Neuronal stem cell (in vitro differentiated cells): ENCODE results near the gene SNX30.

Source experiments
- DNase-seq: peaks from one replicate; pipeline ENCODE4 v3.0.0-alpha.2; 2013; ENCODE audit warnings: low spot score
- H2AFZ ChIP-seq: one replicate; pipeline ENCODE4 v1.6.1; 2013; ENCODE audit warnings: mild to moderate bottlenecking, low read length, inconsistent platforms
- H2AK5ac ChIP-seq: 2 replicates; pipeline ENCODE4 v1.6.1; 2013; ENCODE audit warnings: low read depth, mild to moderate bottlenecking, inconsistent platforms, low read length, moderate library complexity, mixed read lengths
- H2BK120ac ChIP-seq: 2 replicates; pipeline ENCODE4 v1.6.1; 2013; ENCODE audit warnings: low read depth, mild to moderate bottlenecking, inconsistent platforms, low read length, moderate library complexity, mixed read lengths
- H2BK12ac ChIP-seq: one replicate; pipeline ENCODE4 v1.6.1; 2013; ENCODE audit warnings: low read length, inconsistent platforms
- H2BK15ac ChIP-seq: 2 replicates; pipeline ENCODE4 v1.6.1; 2013; ENCODE audit warnings: mild to moderate bottlenecking, low read length, inconsistent platforms, mixed read lengths
- H2BK5ac ChIP-seq: one replicate; pipeline ENCODE4 v1.6.1; 2013; ENCODE audit warnings: inconsistent platforms, mild to moderate bottlenecking, low read length, moderate library complexity
- H3K14ac ChIP-seq: one replicate; pipeline ENCODE4 v1.6.1; 2013; ENCODE audit warnings: low read length, inconsistent platforms
- H3K18ac ChIP-seq: 2 replicates; pipeline ENCODE4 v1.6.1; 2013; ENCODE audit warnings: low read length, inconsistent platforms
- H3K23ac ChIP-seq: 2 replicates; pipeline ENCODE4 v1.6.1; 2013; ENCODE audit warnings: low read depth, mild to moderate bottlenecking, mixed read lengths, low read length, inconsistent platforms; ENCODE audit not compliant: poor library complexity
- H3K27ac ChIP-seq: replicated peaks from 3 replicates; pipeline ENCODE4 v1.5.1; 2013; ENCODE audit warnings: low read length, inconsistent platforms
- H3K27me3 ChIP-seq, 3 experiments: 2 replicates each; pipeline ENCODE4 v1.6.1; 2013; ENCODE audit warnings: low read length in 3 of 3, mild to moderate bottlenecking in 2 of 3, inconsistent platforms in 1 of 3, low read depth in 1 of 3, mixed read lengths in 1 of 3, moderate library complexity in 1 of 3; ENCODE audit not compliant: control insufficient read depth in 3 of 3, insufficient read depth in 3 of 3
- H3K36me3 ChIP-seq, 2 donors: replicated peaks in 1 of 2; 2 replicates each; pipeline ENCODE4 v1.6.1; 2013; ENCODE audit warnings: low read length in 2 of 2; ENCODE audit not compliant: control insufficient read depth in 2 of 2, insufficient read depth in 2 of 2
- H3K4ac ChIP-seq: 2 replicates; pipeline ENCODE4 v1.6.1; 2013; ENCODE audit warnings: inconsistent platforms, mild to moderate bottlenecking, low read length, moderate library complexity
- H3K4me1 ChIP-seq, 2 donors: 1 replicate in 1 of 2; 2 replicates in 1 of 2; pipeline ENCODE4 v1.6.1; 2013; ENCODE audit warnings: low read length in 2 of 2, low read depth in 1 of 2; ENCODE audit not compliant: control insufficient read depth in 2 of 2, insufficient read depth in 1 of 2
- H3K4me2 ChIP-seq: one replicate; pipeline ENCODE4 v1.6.1; 2013; ENCODE audit warnings: mild to moderate bottlenecking, low read length, inconsistent platforms; ENCODE audit not compliant: insufficient read depth, poor library complexity, severe bottlenecking
- H3K4me3 ChIP-seq, 2 donors: 2 replicates each; pipeline ENCODE4 v1.5.1; 2013; ENCODE audit warnings: low read length in 2 of 2, mild to moderate bottlenecking in 2 of 2, inconsistent platforms in 1 of 2, moderate library complexity in 1 of 2
- H3K79me1 ChIP-seq: one replicate; pipeline ENCODE4 v1.6.1; 2013; ENCODE audit warnings: low read depth, mild to moderate bottlenecking, inconsistent platforms, low read length, moderate library complexity
- H3K9ac ChIP-seq: one replicate; pipeline ENCODE4 v1.6.1; 2013; ENCODE audit warnings: mild to moderate bottlenecking, low read depth, low read length, inconsistent platforms; ENCODE audit not compliant: poor library complexity
- H3K9me3 ChIP-seq, 2 donors: replicated peaks in 1 of 2; 2 replicates each; pipeline versions ENCODE3 to v1.6.1; 2013; ENCODE audit warnings: low read length in 2 of 2, mild to moderate bottlenecking in 2 of 2, inconsistent platforms in 1 of 2, low read depth in 1 of 2, mixed read lengths in 1 of 2, moderate library complexity in 1 of 2; ENCODE audit not compliant: control insufficient read depth in 2 of 2, insufficient read depth in 1 of 2
- H4K8ac ChIP-seq: one replicate; pipeline ENCODE4 v1.6.1; 2013; ENCODE audit warnings: low read depth, mild to moderate bottlenecking, inconsistent platforms, low read length, moderate library complexity
- H4K91ac ChIP-seq: one replicate; pipeline ENCODE4 v1.6.1; 2013; ENCODE audit warnings: low read length, low read depth, mild to moderate bottlenecking, inconsistent platforms; ENCODE audit not compliant: poor library complexity
- WGBS, 2 donors: extraction: QIAGEN DNeasy Blood & Tissue Kit; methylation state at CpG; one replicate each; pipeline ENCODE4 v1.1.7; 2013; ENCODE audit warnings: missing lambda C conversion rate in 2 of 2, mixed read lengths in 1 of 2; ENCODE audit not compliant: insufficient read length in 2 of 2, insufficient replicate concordance in 1 of 2; ENCODE audit errors: extremely low coverage in 2 of 2; 5-methylcytosine and 5-hydroxymethylcytosine counted together

The SNX30 gene

GRCh38 chr9:112774006-112774996, 23.7 kb downstream of the SNX30 start:
- H2AK5ac ChIP-seq, result no peak overlapping the region
- H3K14ac ChIP-seq, result no peak overlapping the region
- H3K9ac ChIP-seq, result no peak overlapping the region
- no peak overlapping the region for H2BK5ac ChIP-seq
- H3K27me3 ChIP-seq, result no peaks in the 10 kb centered on the region
- peaks cover 0 to 1% of the 10 kb centered on the region in 2 donors for H3K36me3 ChIP-seq
- H4K91ac ChIP-seq, result no peak overlapping the region
- no peak overlapping the region for H2BK15ac ChIP-seq
- H4K8ac ChIP-seq, result no peak overlapping the region
- WGBS, 2 donors, result no CpG with 5 or more reads among the region's 9 CpGs
- no peak overlapping the region for H3K23ac ChIP-seq
- no peak for DNase-seq
- H3K18ac ChIP-seq, result no peak overlapping the region
- H3K4me2 ChIP-seq, result no peak overlapping the region
- H2BK120ac ChIP-seq, result no peak overlapping the region
- peaks cover 0 to 3% of the 10 kb centered on the region in 2 donors for H3K9me3 ChIP-seq
- no peaks in the 10 kb centered on the region for H3K4me1 ChIP-seq
- no peak overlapping the region for H3K27ac ChIP-seq
- no peak overlapping the region for H2AFZ ChIP-seq
- H3K4ac ChIP-seq, result no peak overlapping the region
- H3K79me1 ChIP-seq, result no peaks in the 10 kb centered on the region
- no peak overlapping the region for H3K4me3 ChIP-seq
- no peak overlapping the region for H2BK12ac ChIP-seq

GRCh38 chr9:112777914-112778313, 27.4 kb downstream of the SNX30 start:
- Histone ChIP-seq H4K8ac (no peak overlapping the region), H3K27ac (no peak overlapping the region), H3K4me1 (no peaks in the 10 kb centered on the region), H2BK5ac (no peak overlapping the region), H3K9ac (no peak overlapping the region), H3K79me1 (no peaks in the 10 kb centered on the region), H2AFZ (no peak overlapping the region), H2BK120ac (no peak overlapping the region), H3K23ac (no peak overlapping the region), H4K91ac (no peak overlapping the region), H3K4ac (no peak overlapping the region), H3K4me2 (no peak overlapping the region), H2AK5ac (no peak overlapping the region), H3K27me3 (no peaks in the 10 kb centered on the region), H3K14ac (no peak overlapping the region), H3K9me3 (peaks cover 0 to 3% of the 10 kb centered on the region in 2 donors), H2BK12ac (no peak overlapping the region), H3K36me3 (peaks cover 0 to 3% of the 10 kb centered on the region in 2 donors), H3K4me3 (no peak overlapping the region), H3K18ac (no peak overlapping the region), H2BK15ac (no peak overlapping the region)
- DNase-seq, result no peak

- no peak overlapping the region for H3K14ac ChIP-seq
- H3K18ac ChIP-seq, result no peak overlapping the region
- no peak overlapping the region for H4K8ac ChIP-seq
- no peak for DNase-seq
- H3K4ac ChIP-seq, result no peak overlapping the region
- no peak overlapping the region for H2AFZ ChIP-seq
- H2BK15ac ChIP-seq, result no peak overlapping the region
- H3K9me3 ChIP-seq, result peaks cover 0 to 3% of the 10 kb centered on the region in 2 donors
- no peak overlapping the region for H4K91ac ChIP-seq
- H2AK5ac ChIP-seq, result no peak overlapping the region
- no peak overlapping the region for H2BK5ac ChIP-seq
- no peak overlapping the region for H3K9ac ChIP-seq
- H3K79me1 ChIP-seq, result no peaks in the 10 kb centered on the region
- H3K27me3 ChIP-seq, result no peaks in the 10 kb centered on the region
- no CpG with 5 or more reads among the region's 6 CpGs for WGBS, 2 donors
- no peak overlapping the region for H3K23ac ChIP-seq
- H3K4me3 ChIP-seq, result no peak overlapping the region
- no peak overlapping the region for H2BK12ac ChIP-seq
- H3K27ac ChIP-seq, result no peak overlapping the region
- peaks cover 3% of the 10 kb centered on the region in 2 donors for H3K4me1 ChIP-seq
- H3K36me3 ChIP-seq, result peaks cover 0 to 3% of the 10 kb centered on the region in 2 donors
- no peak overlapping the region for H3K4me2 ChIP-seq
- no peak overlapping the region for H2BK120ac ChIP-seq
These were observed 30.0 kb downstream of the SNX30 start for GRCh38 chr9:112780450-112781036.

- Histone ChIP-seq H2AK5ac (no peak overlapping the region), H4K91ac (no peak overlapping the region), H3K4me3 (no peak overlapping the region), H2BK5ac (no peak overlapping the region), H3K36me3 (peaks cover 0 to 1% of the 10 kb centered on the region in 2 donors), H3K23ac (no peak overlapping the region), H3K18ac (no peak overlapping the region), H2BK120ac (no peak overlapping the region), H3K9ac (no peak overlapping the region), H3K79me1 (no peaks in the 10 kb centered on the region), H3K27me3 (no peaks in the 10 kb centered on the region), H2BK15ac (no peak overlapping the region), H4K8ac (no peak overlapping the region), H2BK12ac (no peak overlapping the region), H3K4ac (no peak overlapping the region), H3K4me1 (peaks cover 3% of the 10 kb centered on the region in 2 donors), H3K14ac (no peak overlapping the region), H3K4me2 (no peak overlapping the region), H3K27ac (no peak overlapping the region), H3K9me3 (peaks cover 0 to 3% of the 10 kb centered on the region in 2 donors), H2AFZ (no peak overlapping the region)
- no CpG with 5 or more reads among the region's 1 CpG for WGBS, 2 donors
- DNase-seq, result no peak
These were observed 31.7 kb downstream of the SNX30 start for GRCh38 chr9:112782218-112782617.
